GM23248 (cell line): ENCODE measurements around the gene OR6N2. TPM values are rescaled to one million over a fixed set of nuclear protein-coding genes. Genes with fewer than 3 reads are reported as not detected.

Source experiments
- DNase-seq: peaks from one replicate; pipeline ENCODE4 v3.0.0-alpha.2; 2015
- H2AFZ ChIP-seq: fragments of 200-600 bp; sonication (generic); 2 replicates; pipeline ENCODE4 v1.6.1; 2016; ENCODE audit warnings: antibody characterized with exemption
- H3F3A ChIP-seq: fragments of 200-600 bp; sonication (generic); 2 replicates; pipeline ENCODE4 v1.6.1; 2016; ENCODE audit warnings: mild to moderate bottlenecking, antibody characterized with exemption, mixed run types; ENCODE audit not compliant: insufficient read depth
- H3K27ac ChIP-seq: fragments of 200-600 bp; sonication (generic); 2 replicates; pipeline ENCODE4 v1.5.1; 2016; ENCODE audit warnings: mild to moderate bottlenecking
- H3K27me3 ChIP-seq: fragments of 200-600 bp; sonication (generic); replicated peaks from 2 replicates; pipeline ENCODE4 v1.6.1; 2016; ENCODE audit warnings: mild to moderate bottlenecking; ENCODE audit not compliant: insufficient read depth
- H3K36me3 ChIP-seq: fragments of 200-600 bp; sonication (generic); 2 replicates; pipeline ENCODE4 v1.6.1; 2016; ENCODE audit warnings: low read depth, mild to moderate bottlenecking
- H3K4me1 ChIP-seq: fragments of 200-600 bp; sonication (generic); 2 replicates; pipeline ENCODE4 v1.6.1; 2016; ENCODE audit warnings: mild to moderate bottlenecking; ENCODE audit not compliant: insufficient read depth
- H3K4me2 ChIP-seq: fragments of 200-600 bp; sonication (generic); one replicate; pipeline ENCODE4 v1.6.1; 2016; ENCODE audit warnings: mild to moderate bottlenecking; ENCODE audit not compliant: unreplicated experiment
- H3K4me3 ChIP-seq: fragments of 200-600 bp; sonication (generic); 2 replicates; pipeline ENCODE4 v1.5.1; 2016; ENCODE audit warnings: mild to moderate bottlenecking
- H3K79me2 ChIP-seq: fragments of 200-600 bp; sonication (generic); 2 replicates; pipeline ENCODE4 v1.6.1; 2016; ENCODE audit warnings: mild to moderate bottlenecking; ENCODE audit not compliant: insufficient read depth
- H3K9ac ChIP-seq: fragments of 200-600 bp; sonication (generic); 2 replicates; pipeline ENCODE4 v1.6.1; 2016; ENCODE audit warnings: mild to moderate bottlenecking
- H3K9me2 ChIP-seq: fragments of 200-600 bp; sonication (generic); 2 replicates; pipeline ENCODE4 v1.6.1; 2016; ENCODE audit warnings: mixed run types, mild to moderate bottlenecking, moderate library complexity; ENCODE audit not compliant: insufficient read depth
- H3K9me3 ChIP-seq: fragments of 200-600 bp; sonication (generic); one replicate; pipeline ENCODE4 v1.6.1; 2017; ENCODE audit warnings: low read depth
- H4K20me1 ChIP-seq: fragments of 200-600 bp; sonication (generic); 2 replicates; pipeline ENCODE4 v1.6.0; 2016; ENCODE audit not compliant: insufficient read depth
- EZH2 ChIP-seq: fragments of 200-600 bp; sonication (generic); IDR thresholded peaks from 2 replicates; pipeline ENCODE4 v1.6.1; 2018; ENCODE audit warnings: antibody characterized with exemption, mild to moderate bottlenecking; ENCODE audit not compliant: insufficient read depth, poor library complexity, severe bottlenecking
- EZH2phosphoT487 ChIP-seq: fragments of 200-600 bp; sonication (generic); IDR thresholded peaks from 2 replicates; pipeline ENCODE4 v1.6.1; 2018; ENCODE audit warnings: antibody characterized with exemption, moderate library complexity, mild to moderate bottlenecking, low read depth; ENCODE audit not compliant: insufficient read depth
- WGBS, 2 experiments: methylation state at CpG; one replicate each; pipeline ENCODE4 v1.1.6; 2015 to 2017; ENCODE audit warnings: low lambda C conversion rate in 2 of 2, low coverage in 1 of 2; ENCODE audit errors: missing lambda C conversion rate in 2 of 2; 5-methylcytosine and 5-hydroxymethylcytosine counted together
- in situ Hi-C: fragments of 300-500 bp; cut with MboI; formaldehyde crosslinking; loops from 2 replicates; pipeline ENCODE4 v1.15.0; 2020
- polyA plus RNA-seq: library from polyadenylated mRNA; unstranded; fragments of >200 nt; fragmentation: Nextera tagmentation; extraction: Ambion mirVana; gene quantifications from 2 replicates; pipeline ENCODE4 v1.2.1, GENCODE V29; 2016
- total RNA-seq: library from RNA; depleted of rRNA; stranded (reverse); fragments of >200 nt; shearing (Covaris generic); gene quantifications from 2 replicates; pipeline ENCODE4 v1.2.3, GENCODE V29; 2014

OR6N2 gene
- total and polyA plus RNA-seq, 2 experiments from 2014 or later: not detected

DNA sequence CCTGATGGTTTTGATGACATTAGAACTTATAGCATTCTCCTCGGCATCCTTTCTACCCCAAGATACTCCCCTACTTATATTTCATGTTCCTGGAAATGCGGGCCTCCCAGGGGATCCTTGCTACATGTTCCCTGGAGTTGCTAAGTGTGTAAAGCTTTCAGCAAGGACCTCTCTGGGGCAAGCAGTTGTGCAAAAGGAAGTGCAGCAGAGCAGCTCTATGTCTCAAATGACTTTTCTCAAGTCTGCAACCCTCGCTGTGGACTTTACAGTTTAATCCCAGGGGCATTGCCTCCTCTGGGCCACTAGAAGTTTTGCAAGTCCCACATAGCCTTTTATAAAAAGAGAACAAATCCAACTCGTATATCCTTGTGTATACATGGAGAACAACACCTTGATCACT is 29.3 kb upstream of the OR6N2 start:
- H3K79me2 ChIP-seq: no peaks in the 10 kb centered on the region
- no peak for DNase-seq

DNA sequence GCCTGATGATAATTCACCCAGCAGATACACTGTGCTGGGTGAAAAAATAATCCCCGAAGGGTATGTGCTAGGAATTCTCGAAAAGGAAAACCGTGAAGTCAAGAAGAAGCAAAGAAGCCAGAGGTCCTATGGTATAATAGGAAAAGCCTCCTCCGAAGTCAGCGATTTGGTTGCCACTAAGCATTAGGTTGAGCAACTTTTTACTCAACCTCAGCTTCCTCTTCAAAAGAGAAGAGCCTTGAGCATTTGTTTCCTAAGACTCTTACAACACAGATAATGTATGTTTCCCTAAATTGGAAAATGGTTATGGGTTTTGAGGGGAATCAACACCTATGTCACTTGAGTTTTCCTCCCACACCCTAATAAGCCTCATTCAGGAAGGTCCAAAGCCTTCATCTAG is 28.9 kb upstream of the OR6N2 start:
- Histone ChIP-seq H3K27me3 (no peaks in the 10 kb centered on the region), H3F3A (no peaks in the 10 kb centered on the region), H3K79me2 (no peaks in the 10 kb centered on the region), H3K4me1 (no peaks in the 10 kb centered on the region), H3K9me2 (no peaks in the 10 kb centered on the region), H4K20me1 (no peaks in the 10 kb centered on the region), H3K4me2 (no peak overlapping the region), H3K4me3 (no peak overlapping the region), H3K9ac (no peak overlapping the region), H3K36me3 (no peaks in the 10 kb centered on the region), H2AFZ (no peak overlapping the region), H3K27ac (no peak overlapping the region), H3K9me3 (no peaks in the 10 kb centered on the region)
- in situ Hi-C loops: no loop called here
- no peak for DNase-seq
- 27 to 30% methylated on average over 5 of the region's 5 CpGs for WGBS, 2 experiments
- TF ChIP-seq EZH2phosphoT487: no peak
- TF ChIP-seq EZH2: no peak

More for the DNA sequence above, 29.3 kb upstream of the OR6N2 start:
- Histone ChIP-seq H3K36me3 (no peaks in the 10 kb centered on the region), H3F3A (no peaks in the 10 kb centered on the region), H3K4me2 (no peak overlapping the region), H3K9me2 (no peaks in the 10 kb centered on the region), H3K9ac (no peak overlapping the region), H3K27me3 (no peaks in the 10 kb centered on the region), H3K4me3 (no peak overlapping the region), H3K4me1 (no peaks in the 10 kb centered on the region), H4K20me1 (no peaks in the 10 kb centered on the region), H2AFZ (no peak overlapping the region), H3K27ac (no peak overlapping the region), H3K9me3 (no peaks in the 10 kb centered on the region)
- TF ChIP-seq EZH2 (no peak), EZH2phosphoT487 (no peak)
- WGBS, 2 experiments: 12 to 21% methylated on average over 4 of the region's 4 CpGs
- in situ Hi-C loops: no loop called here

- Histone ChIP-seq H3F3A (no peaks in the 10 kb centered on the region), H2AFZ (no peak overlapping the region), H3K27ac (no peak overlapping the region), H4K20me1 (no peaks in the 10 kb centered on the region), H3K4me2 (no peak overlapping the region), H3K4me1 (no peaks in the 10 kb centered on the region), H3K4me3 (no peak overlapping the region), H3K27me3 (no peaks in the 10 kb centered on the region), H3K9me2 (no peaks in the 10 kb centered on the region), H3K9me3 (no peaks in the 10 kb centered on the region), H3K79me2 (no peaks in the 10 kb centered on the region), H3K36me3 (no peaks in the 10 kb centered on the region), H3K9ac (no peak overlapping the region)
- in situ Hi-C loops: no loop called here
- no peak for DNase-seq
- WGBS, 2 experiments: 54 to 59% methylated on average over 3 of the region's 3 CpGs
- no peak for TF ChIP-seq EZH2phosphoT487
- no peak for TF ChIP-seq EZH2
Measured at GRCh38 chr1:158809256-158809655, 28.3 kb upstream of the OR6N2 start.

GRCh38 chr1:158806916-158807536 is 26.0 kb upstream of the OR6N2 start:
- no peak overlapping the region for H3K4me2 ChIP-seq
- H3K27ac ChIP-seq: no peak overlapping the region
- in situ Hi-C loops: no loop called here
- H2AFZ ChIP-seq: no peak overlapping the region
- WGBS, 2 experiments: 38 to 44% methylated on average over 6 of the region's 6 CpGs
- H3K79me2 ChIP-seq: no peaks in the 10 kb centered on the region
- H3K9me2 ChIP-seq: no peaks in the 10 kb centered on the region
- no peaks in the 10 kb centered on the region for H3K36me3 ChIP-seq
- H4K20me1 ChIP-seq: no peaks in the 10 kb centered on the region
- H3K4me1 ChIP-seq: no peaks in the 10 kb centered on the region
- H3K27me3 ChIP-seq: no peaks in the 10 kb centered on the region
- H3K9ac ChIP-seq: no peak overlapping the region
- TF ChIP-seq EZH2 (no peak), EZH2phosphoT487 (no peak)
- H3F3A ChIP-seq: no peaks in the 10 kb centered on the region
- H3K4me3 ChIP-seq: no peak overlapping the region
- DNase-seq: no peak
- no peaks in the 10 kb centered on the region for H3K9me3 ChIP-seq

DNA sequence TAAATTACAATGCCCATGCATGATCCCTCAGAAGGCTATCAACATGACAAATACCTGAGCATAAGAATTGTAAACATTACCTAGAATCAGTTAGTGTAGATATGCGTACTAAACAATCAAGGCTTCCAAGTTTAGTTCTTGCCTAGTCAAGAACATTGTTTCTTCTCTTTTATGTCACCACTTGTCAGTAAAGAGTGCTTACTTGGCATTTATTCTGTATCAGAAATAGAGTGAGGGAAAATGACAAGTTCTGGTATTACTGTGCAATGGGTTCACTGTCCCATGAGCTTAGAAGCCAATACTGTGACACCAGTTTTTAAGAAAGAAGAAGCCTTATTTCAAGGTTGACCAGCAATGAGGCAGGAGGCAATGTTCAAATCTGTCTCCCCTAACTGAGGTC is 22.7 kb upstream of the OR6N2 start:
- Histone ChIP-seq H3K9me3 (no peaks in the 10 kb centered on the region), H3K27me3 (no peaks in the 10 kb centered on the region), H3K27ac (no peak overlapping the region), H3K4me2 (no peak overlapping the region), H3K79me2 (no peaks in the 10 kb centered on the region), H3K9ac (no peak overlapping the region), H3K9me2 (no peaks in the 10 kb centered on the region), H3K4me1 (no peaks in the 10 kb centered on the region), H3K4me3 (no peak overlapping the region), H3K36me3 (no peaks in the 10 kb centered on the region), H4K20me1 (no peaks in the 10 kb centered on the region), H2AFZ (no peak overlapping the region), H3F3A (no peaks in the 10 kb centered on the region)
- DNase-seq: no peak
- WGBS, 2 experiments: 0% methylated on average over 1 of the region's 1 CpG
- no peak for TF ChIP-seq EZH2
- TF ChIP-seq EZH2phosphoT487: no peak
- in situ Hi-C loops: no loop called here
